HG03064 (cell line): Measurements from ENCODE around the gene PSMD8.
"Not testable (repeated sequence)": the region's sequence is repeated elsewhere in the genome, so short reads cannot be mapped to it uniquely, and the experiment has no call there.

Experiments used
- ATAC-seq: cut with Tn5 transposase; IDR thresholded peaks from one replicate; pipeline ENCODE4 v1.9.1; 2021; ENCODE audit warnings: low read depth; ENCODE audit not compliant: unreplicated experiment

PSMD8 gene

DNA sequence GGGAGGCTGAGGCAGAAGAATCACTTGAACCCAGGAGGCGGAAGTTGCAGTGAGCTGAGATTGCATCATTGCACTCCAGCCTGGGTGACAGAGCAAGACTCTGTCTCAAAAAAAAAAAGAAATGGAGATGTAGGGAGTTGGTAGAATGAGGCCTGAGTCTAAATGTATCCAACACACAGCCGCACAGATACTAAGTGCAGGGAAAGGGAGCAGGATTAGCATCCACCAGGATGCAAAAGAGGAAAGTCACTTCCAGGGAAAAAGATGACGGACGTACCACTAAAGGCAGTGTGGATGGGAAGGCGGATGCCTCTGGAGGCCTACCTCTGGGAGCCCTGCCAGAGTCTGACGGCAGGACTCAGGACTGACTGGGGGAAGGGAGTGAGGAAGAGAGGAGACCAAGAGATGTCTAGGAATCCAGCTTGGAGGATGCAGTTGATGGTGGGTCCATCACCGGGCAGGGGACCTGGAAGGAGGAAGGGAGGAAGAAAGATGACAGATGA lies 35.3 kb downstream of the PSMD8 start:
- no peak for ATAC-seq

DNA sequence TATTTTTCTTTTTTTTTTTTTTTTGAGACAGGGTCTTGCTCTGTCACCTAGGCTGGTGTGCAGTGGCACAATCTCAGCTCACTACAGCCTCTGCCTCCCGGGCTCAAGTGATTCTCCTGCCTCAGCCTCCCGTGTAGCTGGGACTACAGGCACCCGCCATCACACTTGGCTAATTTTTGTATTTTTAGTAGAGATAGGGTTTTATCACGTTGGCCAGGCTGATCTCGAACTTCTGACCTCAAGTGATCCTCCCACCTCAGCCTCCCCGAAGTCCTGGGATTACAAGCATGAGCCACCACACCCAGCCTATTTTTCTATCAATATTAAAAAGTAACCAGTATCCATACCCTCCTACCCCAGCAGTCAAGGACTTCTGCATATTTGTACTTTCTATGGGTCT lies 36.0 kb downstream of the PSMD8 start:
- not testable (repeated sequence) for ATAC-seq

DNA sequence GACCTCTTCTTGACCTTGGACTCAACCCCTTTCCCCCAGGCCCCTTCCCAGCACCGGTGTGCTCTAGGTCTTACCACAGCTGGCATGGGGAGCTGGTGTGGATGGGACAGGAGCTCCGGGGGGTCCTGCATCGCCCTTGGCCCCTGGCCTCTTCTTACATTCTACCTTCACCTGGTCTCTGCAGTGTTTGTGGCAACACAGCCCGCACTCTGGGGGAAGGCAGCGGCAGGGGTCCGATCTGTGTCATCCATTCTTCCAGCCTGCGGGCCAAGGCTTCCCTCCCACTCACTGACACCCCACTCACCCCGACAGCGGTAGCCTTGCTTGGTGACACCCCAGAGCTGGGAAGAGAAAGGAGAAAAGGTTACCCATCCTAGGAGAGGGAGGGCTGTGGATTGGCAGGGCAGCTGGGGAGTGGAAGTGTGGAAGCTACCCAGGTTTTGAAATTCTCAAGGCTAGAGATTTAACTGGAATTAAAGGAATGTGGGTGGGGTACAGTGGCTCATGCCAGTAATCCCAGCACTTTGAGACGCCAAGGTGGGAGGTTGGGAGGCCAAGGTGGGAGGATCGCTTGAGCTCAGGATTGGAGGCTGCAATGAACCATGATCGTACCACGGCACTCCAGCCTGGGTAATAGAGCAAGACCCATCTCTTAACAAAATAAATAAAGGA lies 36.8 kb downstream of the PSMD8 start:
- ATAC-seq = no peak

DNA sequence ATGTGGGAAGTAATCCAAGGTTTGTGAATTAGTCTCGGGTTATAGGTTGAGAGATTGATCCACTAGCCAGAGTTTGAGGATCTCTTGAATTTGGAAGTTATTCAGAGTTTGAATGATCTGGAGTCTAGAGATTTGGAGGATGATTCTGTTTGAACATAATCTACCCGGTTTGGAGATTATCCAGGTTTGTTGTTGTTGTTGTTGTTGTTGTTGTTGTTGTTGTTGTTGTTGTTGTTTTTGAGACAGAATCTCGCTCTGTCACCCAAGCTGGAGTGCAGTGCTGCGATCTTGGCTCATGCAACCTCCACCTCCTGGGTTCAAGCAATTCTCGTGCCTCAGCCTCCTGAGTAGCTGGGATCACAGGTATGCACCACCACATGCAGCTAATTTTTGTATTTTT lies 37.5 kb downstream of the PSMD8 start:
- ATAC-seq = not testable (repeated sequence)

DNA sequence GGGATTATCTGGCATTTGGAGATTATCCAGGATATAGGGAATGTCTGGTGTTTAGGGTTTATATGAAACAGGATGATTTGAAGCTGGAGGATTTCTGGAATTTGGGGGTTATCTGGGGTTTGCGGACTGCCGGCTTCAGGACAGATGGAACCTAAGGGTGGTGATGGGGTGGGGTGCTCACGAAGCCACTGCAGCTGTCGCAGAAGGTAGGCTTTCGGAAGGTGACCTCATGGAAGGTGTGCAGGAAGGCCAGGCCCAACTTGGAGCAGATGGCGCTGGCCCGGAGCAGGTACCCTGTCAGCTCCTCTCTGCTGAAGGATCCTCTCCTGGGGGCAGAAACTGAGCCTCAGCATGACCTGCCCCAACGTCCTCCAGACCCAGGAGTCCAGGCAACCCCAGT lies 38.1 kb downstream of the PSMD8 start:
- ATAC-seq = no peak

DNA sequence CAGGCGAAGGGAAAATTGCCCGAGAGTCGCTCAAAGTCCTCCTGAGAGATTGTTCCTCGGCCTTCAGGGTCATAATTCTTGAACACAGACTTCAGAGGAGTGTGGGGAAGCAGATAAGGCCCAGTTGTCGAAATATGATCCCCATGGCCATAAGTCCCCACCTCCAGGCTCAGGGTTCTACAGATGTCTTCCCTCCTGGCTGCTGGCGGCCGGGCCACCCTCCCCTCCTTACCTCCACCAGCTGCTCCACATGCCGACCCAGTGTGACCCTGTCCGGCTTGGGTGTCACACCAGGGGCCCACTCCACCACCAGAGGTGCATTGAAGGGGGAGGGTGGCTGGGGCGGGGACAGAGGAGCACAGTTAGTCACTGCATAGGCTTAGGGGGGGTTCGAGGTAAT lies 38.6 kb downstream of the PSMD8 start:
- ATAC-seq = no peak

DNA sequence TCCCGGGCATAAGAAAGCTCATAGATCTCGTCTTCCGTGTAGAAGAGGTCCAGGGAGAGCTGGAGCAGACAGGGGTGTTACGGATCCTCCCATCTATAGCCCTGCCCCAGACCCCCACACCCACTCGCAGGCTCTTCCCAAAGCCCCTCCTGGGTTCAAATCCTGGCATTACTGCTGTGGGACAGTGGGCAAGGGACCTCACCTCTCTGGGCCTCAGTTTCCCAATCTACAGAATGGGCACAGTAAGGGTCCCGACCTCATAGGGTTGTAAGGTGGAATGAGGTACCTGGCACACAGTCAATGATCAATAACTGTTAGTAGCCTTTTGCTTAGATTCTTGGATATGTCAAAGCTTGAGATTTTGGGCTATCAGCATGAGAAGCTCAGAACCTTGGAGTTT lies 39.0 kb downstream of the PSMD8 start:
- ATAC-seq = no peak

DNA sequence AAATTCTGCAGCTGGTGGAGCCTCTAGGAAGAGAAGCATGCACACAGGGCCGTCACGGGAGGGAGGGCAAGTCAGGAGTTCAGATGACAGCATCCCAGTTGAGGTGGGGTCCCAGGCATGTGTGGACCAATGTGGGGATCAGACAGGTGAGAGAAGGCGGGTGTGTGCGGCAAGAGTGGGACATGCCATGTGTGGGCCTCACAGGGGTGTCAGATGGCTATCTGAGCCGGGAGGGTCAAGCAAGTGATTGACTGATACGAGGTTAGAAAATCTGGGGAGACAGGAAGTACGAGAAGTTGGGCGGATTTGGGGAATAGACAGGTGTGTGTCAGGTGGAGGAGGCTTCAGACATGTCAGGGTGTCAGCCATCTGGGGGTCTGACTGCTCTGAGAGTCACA lies 42.8 kb downstream of the PSMD8 start:
- no peak for ATAC-seq

DNA sequence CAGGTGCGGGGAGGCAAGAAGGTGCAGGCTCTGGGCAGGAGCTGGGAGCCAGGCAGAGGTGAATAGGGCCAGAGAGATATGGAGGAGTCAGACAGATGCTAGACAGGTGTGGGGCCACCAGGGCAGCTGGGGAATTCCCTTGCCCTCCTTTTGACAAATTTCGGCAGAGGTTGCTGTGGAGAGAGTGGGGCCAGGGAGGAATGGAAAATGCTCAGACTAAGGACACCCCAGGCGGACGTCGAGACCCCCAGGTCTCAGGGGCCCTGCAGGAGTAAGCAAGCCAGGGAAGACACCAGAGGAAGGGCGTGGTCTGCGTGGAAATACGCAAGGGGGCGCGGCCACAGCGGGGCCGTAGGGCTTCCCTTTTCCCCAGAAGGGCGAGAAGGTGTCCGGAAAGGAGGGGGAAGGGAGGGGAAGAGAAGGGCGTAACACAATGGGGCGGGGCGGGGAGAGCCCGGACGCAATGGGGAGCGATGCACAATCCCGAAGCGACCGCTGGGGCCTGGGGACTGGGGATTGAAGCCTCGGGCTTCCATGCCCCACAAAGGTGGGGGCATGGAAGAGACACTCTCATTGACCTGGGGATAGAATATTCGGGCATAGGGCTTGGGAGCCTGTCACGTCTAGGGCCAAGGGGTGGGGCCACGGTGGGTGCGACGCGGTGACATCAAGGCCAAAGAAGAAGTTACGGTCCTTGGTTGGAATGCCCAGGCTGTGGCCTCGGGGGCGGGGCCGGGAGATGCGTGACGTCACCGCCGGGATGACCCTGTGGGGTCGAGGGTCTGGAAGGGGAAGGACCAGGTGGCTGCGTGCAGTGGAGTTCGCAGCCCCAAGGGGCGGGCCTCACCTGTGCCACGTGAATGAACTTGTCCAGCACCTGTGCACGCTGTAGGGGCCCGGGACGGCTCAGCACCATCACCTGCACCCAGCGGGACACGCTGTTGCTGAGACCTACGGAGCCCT lies 43.5 kb downstream of the PSMD8 start:
- no peak for ATAC-seq

DNA sequence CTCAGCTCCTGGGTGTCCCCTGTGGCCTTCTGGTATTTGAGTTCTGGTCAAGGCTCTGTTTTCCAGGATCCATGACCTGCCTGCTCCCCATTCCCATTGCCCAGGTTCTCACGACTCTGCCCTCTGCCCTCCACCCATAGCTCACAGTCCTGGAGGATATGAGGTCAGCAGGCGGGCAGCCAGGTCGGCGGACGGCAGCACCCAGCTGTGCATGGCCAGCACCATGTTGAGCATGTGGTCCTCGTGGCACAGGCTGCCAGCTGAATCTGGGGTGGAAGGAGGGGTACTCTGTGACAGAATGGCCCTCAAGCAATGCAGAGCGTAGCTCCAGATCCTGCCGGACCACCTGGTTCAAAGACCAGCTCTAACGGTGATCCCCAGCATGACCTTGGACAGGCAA lies 46.6 kb downstream of the PSMD8 start:
- ATAC-seq = no peak

DNA sequence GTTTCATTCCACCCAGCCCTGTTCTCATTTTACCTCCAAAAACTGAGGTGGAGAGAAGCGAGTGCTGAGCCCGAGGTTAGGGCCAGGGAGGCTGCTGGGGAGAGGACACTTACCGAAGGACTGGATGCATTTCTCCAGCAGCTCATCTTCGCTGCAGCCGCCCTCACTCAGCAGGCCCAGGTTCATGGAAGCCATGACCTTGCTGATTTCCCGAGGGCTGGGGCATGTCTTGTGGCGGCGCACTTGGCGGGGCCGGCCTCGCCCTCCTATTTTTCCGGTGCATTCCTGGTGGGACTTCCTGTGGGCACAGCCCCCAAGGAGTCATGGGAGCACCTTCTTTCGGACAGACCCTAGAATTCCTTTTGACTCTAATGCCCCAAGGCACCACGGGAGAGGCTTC lies 47.5 kb downstream of the PSMD8 start:
- no peak for ATAC-seq

DNA sequence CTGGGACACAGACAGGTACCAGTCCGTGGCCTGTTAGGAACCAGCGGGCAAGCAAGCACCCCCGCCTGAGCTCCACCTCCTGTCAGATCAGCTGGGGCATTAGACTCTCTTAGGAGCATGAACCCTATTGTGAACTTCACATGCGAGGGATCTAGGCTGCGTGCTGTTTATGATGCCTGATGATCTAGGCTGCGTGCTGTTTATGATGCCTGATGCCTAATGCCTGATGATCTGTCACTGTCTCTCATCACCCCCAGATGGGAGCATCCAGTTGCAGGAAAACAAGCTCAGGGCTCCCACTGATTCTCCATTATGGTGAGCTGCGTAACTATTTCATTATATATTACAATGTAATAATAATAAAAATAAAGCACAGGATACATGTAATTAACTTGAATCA lies 48.1 kb downstream of the PSMD8 start:
- no peak for ATAC-seq

DNA sequence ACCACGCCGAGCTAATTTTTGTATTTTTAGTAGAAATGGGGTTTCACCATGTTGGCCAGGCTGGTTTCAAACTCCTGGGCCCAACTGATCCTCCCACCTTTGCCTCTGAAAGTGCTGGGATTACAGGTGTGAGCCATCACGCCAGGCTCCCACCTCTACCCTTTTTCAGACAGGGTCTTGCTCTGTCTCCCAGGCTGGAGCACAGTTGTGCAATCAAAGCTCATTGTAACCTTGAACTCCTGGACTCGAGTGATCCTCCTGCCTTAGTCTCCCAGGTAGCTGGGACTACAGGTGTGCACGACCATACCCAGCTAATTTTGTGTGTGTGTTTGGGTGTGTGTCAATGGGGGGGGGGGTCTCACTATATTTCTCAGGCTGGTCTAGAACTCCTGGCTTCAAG lies 49.9 kb downstream of the PSMD8 start:
- ATAC-seq = no peak

DNA sequence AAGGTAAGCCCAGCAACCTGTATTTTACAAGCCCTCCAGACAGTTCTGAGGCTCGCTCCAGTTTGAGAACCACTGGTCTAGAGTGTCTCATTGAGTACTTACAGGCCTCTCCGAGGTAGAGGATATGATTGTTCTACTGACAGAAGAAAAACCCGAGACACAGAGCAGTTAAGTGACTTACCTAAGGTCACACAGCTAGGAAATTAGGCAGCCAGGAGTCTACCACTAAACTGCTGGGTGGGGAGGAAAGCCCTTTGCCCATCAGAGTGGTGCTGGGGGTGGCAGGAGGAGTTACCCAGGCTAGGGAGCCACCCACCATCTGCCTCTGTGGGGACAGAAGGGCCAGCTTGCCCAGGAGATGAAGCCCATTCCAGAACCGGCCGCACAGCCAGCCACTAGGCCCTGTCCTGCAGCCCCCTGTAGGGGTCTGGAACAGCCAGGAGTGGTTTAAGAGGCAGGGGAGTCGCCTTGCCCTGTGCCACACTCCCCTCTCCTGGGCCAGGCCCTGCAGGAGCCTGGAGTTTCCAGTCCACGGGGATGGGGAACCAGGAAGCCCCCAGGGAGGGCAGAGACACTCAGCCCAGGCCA lies 50.9 kb downstream of the PSMD8 start:
- ATAC-seq = no peak

DNA sequence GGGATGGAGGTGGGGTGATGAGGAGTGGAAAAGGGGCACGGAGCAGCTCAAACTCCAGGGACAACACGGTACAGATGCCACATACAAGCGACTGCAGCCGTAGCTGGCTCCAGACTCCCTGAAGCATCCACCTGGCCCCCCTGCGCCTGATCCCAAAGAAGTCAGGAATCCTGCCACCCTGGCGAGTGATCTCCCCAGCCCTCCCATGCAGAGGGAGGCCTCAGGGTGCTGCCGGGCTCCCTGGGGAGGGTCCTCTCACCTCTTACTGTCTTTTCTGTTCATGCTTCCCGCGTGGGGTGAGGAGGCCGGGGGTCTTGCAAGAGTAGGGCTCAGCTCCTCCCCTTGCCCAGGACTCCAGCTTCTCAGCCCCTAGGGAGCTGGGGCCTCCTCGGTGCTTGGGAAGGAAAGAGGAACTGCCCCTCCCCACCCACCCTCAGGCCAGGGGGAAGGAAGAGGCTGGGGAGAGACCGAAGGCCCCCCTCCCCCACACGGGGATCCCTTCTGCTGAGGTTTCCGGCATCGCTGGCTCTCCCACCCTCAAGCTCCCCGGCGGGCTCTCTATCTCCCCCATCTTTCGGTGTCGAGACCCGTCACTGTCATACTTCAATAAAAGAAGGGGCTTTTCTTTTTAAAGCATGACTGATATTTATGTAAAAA lies 51.6 kb downstream of the PSMD8 start, which contains the start of gene RASGRP4:
Gene RASGRP4 (minus strand): TSS at position 410 of the 657 bp plus-strand sequence. CDS start 128 bp downstream, at position 282.
- ATAC-seq = no peak

DNA sequence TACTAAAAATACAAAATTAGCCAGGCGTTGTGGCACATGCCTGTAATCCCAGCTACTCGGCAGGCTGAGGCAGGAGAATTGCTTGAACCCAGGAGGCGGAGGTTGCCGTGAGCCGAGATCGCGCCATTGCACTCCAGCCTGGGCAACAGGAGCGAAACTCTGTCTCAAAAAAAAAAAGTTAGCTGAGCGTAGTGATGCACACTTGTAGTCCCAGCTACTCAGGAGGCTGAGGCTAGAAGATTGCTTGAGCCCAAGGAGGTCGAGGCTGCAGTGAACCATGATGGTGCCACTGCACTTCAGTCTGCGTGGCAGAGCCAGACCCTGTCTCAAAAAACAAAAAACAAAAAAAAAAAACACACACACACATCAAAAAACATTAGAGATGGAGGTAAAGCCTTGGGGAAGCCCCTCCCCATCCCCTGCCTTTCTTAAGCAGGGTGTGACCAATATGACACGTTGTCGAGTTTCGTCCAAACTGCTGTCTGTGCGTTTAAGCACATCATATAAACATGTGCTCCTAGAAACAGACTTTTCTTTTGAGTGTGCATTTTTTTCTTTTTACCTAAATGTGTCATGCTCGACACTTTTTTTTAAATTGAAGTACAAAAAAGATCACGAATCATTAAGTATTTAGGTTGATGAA lies 52.8 kb downstream of the PSMD8 start:
- not testable (repeated sequence) for ATAC-seq

DNA sequence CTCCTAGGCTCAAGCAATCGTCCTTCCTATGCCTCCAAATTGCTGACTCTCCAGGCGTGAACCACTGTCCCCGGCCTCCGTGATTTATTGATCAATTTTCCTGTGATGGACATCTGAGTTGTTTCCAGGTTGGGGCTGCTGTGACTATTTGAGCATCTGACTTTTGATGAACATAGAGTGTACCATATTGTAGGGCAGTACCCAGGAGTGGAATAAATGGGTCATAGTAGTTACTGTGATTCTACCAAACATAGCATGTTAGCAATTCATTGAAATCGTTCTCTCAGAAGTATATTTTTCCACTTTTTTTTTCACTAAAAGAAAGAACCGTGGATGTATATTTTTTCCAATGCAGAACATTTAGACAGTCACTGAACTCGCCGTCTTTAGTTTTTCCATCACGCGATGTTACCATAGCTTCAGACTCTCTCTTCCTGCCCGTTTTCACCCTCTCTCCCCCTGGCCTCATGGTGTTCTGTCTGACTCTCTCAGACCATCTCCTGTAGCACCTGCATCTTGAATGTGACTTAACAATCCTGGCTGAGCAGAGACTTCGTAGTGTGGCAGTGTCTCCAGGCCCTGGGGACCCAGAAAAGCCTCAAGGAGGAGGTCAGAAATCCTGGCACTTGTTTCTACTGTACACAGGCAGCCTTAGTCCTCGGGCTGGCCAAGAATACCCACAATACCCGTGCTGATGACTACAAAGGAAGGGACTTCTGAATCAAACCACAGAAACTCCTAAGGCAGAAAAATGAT lies 54.9 kb downstream of the PSMD8 start:
- ATAC-seq = no peak

DNA sequence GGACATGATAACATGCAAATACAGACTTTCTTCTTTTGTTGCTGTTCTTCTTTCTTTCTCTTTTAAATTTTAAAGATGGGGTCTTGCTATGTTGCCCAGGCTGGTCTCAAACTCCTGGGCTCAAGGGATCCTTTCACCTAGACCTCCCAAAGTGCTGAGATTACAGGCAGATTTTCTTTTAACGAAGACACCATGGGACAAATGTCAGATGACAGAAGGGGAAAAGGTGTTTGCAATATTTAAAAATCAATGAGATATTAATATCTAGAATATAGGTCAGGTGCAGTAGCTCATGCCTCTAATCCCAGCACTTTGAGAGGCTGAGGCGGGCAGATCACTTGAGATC lies 55.4 kb downstream of the PSMD8 start:
- no peak for ATAC-seq

DNA sequence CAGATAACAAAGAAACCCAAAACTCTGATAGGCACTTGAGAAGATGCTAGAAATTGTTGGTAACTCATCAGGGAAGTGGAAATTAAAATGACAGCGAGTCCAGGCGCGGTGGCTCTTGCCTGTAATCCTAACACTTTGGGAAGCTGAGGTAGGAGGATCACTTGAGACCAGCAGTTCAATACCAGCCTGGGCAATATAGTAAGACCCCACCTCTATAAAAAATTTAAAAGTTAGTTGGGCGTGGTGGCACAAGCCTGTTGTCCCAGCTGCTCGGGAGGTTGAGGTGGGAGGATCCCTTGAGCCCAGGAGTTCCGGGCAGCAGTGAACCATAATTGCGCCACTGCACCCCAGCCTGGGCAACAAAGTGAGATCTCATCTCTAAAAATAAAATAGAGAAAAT lies 56.6 kb downstream of the PSMD8 start:
- ATAC-seq = no peak
